HG03108 (cell line): ENCODE data around the gene LMX1B.

Source experiments
- ATAC-seq: cut with Tn5 transposase; IDR thresholded peaks from one replicate; pipeline ENCODE4 v1.9.1; 2021; ENCODE audit warnings: moderate library complexity; ENCODE audit not compliant: unreplicated experiment

LMX1B gene

GRCh38 chr9:126604059-126605055 is 9.4 kb upstream of the LMX1B start:
- ATAC-seq, result no peak

- ATAC-seq, result no peak
These were observed 7.8 kb upstream of the LMX1B start for GRCh38 chr9:126605792-126606482.

- no peak for ATAC-seq
These were observed 7.3 kb upstream of the LMX1B start for GRCh38 chr9:126606483-126606870.

GRCh38 chr9:126607086-126607485 is 6.6 kb upstream of the LMX1B start:
- no peak for ATAC-seq

- ATAC-seq, result no peak
These were observed 6.0 kb upstream of the LMX1B start for GRCh38 chr9:126607731-126608130.

GRCh38 chr9:126608551-126608950 is 5.2 kb upstream of the LMX1B start:
- no peak for ATAC-seq

- ATAC-seq, result no peak
These were observed 4.5 kb upstream of the LMX1B start for GRCh38 chr9:126609191-126609590.

- ATAC-seq, result no peak
These were observed 3.9 kb upstream of the LMX1B start for GRCh38 chr9:126609711-126610388.

GRCh38 chr9:126611193-126611591 is 2.5 kb upstream of the LMX1B start:
- ATAC-seq, result no peak

- no peak for ATAC-seq
These were observed 2.0 kb upstream of the LMX1B start for GRCh38 chr9:126611592-126612325.

GRCh38 chr9:126612326-126612812 is 1.4 kb upstream of the LMX1B start:
- ATAC-seq, result no peak

- no peak for ATAC-seq
These were observed 701 bp upstream of the LMX1B start for GRCh38 chr9:126612813-126613641.

GRCh38 chr9:126614088-126614454 is 343 bp downstream of the LMX1B start:
- no peak for ATAC-seq

GRCh38 chr9:126614455-126615244 is 922 bp downstream of the LMX1B start:
- ATAC-seq, result no peak

- no peak for ATAC-seq
These were observed 1.6 kb downstream of the LMX1B start for GRCh38 chr9:126615245-126615790.

GRCh38 chr9:126615791-126616447 is 2.2 kb downstream of the LMX1B start:
- ATAC-seq, result no peak

- ATAC-seq, result no peak
These were observed 2.8 kb downstream of the LMX1B start for GRCh38 chr9:126616521-126616976.
